HG03520 (cell line): ENCODE results near the gene SULT2B1.
"Not testable (repeated sequence)": the region's sequence is repeated elsewhere in the genome, so short reads cannot be mapped to it uniquely, and the experiment has no call there.

Experiments used
- ATAC-seq: cut with Tn5 transposase; IDR thresholded peaks from one replicate; pipeline ENCODE4 v1.9.1; 2021; ENCODE audit warnings: mild to moderate bottlenecking, moderate library complexity; ENCODE audit not compliant: unreplicated experiment

Gene SULT2B1

DNA sequence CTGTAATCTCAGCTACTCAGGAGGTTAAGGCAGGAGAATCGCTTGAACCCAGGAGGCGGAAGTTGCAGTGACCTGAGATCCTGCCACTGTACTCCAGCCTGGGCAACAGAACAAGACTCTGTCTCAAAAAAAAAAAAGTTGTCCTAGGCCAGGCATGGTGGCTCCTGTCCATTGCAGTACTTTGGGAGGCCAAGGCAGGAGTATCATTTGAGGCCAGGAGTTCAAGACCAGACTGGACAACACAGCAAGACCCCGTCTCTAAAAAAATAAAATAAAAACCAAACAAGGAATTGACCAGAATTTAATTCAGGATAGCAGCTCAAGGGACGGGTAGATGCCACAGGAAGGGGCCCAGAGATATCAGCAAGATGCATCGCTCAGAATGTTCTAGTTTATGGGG is 4.9 kb downstream of the SULT2B1 start:
- no peak for ATAC-seq

DNA sequence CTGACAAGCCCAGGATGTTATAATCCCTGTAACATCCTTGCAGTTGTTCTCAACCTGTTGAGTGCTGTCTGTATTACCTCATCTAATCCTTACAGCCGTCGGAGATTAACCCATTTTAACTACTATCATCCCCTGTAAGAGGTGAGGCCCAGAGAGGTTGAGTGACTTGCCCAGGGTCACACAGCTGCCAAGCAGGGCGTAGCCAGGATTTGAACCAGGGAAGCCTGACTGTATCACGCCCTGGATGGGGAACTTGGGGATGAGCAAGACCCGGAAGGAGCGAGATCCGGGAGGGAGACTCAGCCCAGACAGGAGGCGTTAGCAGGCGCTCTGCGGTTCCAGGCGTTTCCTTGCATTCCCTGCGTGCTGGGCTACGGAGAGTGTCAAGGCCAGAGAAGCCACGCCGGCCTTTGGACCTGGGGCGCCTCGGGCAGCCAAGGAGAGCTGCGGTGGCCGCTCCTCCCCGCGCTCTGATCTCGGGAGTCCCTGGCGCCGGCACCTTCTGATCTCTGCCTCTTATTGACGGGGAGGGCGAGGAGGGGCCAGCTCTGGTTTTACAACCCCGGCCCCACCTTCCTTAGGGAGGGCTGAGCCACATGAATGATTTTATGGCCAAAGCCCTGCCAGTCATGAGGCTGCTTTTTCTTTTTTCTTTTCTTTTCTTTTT is 6.2 kb downstream of the SULT2B1 start:
- no peak for ATAC-seq

DNA sequence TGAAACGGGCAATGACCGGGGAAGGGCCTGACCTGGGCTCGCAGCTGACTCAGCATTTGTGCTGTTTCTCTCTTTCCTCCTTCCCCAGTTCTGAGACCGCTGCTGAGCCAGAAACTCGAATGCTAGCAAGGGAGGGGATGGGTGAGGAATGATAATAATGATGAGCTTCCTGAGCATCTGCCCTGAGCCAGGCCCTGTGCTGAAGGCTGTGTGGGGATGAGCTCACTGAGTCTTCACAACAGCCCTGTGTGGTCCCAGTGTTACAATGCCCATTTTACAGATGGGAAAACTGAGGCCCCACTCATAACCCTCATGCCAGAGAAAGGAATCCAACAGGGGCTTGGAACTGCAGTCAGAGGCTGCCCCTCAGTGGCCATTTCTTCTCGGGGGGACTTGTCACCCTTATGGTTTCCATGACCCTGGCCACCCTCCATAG is 8.1 kb downstream of the SULT2B1 start:
- ATAC-seq: no peak

DNA sequence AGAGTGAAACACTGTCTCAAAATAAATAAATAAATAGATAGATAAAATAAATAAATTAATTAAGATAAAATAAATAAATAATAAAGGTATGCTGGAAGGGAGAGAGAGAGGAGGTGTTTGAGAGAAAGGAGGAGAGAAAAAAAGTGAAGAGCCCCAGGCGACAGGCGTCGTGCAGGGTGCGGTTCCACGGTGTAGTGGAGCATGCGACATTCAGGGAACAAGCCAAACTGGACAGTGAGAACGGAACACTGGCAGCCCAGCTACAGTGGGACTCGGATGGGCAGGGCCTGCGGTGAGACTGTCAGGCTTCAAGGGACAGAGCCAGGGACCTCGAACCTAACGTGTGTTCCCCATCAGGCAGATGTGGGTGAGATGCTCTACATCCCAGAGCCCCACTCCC is 9.4 kb downstream of the SULT2B1 start:
- no peak for ATAC-seq

DNA sequence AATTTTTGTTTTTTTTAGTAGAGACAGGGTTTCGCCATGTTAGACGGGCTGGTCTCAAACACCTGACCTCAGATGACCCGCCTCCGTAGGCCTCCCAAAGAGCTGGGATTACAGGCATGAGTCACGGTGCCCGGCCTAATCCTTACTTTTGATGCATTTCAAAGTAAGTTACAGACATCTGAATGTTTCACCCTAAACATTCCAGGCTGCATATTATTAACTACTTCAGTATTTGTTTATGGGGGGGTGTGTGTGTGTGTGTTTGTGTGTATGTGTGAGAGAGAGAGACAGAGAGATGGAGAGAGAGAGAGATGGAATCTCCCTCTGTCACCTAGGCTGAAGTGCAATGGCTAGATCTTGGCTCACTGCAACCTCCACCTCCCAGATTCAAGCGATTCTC is 13.1 kb downstream of the SULT2B1 start:
- ATAC-seq: no peak

DNA sequence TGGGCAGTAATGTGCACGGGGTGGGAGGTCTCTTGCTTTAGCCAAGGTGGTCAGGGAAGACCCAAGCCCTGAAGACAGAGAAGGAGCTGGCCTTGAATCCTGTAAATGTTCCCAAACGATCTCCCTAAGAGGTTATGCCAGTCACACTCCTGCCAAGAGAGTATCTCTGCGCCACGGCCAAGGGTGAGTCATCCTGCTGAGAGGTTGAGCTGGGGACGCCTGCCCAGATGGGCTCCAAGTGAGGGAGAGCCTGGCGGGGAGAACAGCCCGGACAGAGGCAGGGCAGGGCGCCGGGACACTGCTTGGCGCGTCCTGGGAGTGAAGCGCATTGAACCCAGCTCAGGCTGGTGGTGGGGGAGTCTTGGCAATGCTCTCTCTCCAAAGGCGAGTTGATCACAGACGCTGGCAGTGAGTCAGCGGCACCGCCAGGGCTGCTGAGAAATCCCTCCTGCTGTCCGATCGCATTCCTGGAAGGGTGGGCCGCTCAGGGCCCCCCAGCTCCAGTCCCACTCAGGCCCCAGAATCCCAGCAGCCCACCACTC is 16.4 kb downstream of the SULT2B1 start:
- ATAC-seq: no peak

DNA sequence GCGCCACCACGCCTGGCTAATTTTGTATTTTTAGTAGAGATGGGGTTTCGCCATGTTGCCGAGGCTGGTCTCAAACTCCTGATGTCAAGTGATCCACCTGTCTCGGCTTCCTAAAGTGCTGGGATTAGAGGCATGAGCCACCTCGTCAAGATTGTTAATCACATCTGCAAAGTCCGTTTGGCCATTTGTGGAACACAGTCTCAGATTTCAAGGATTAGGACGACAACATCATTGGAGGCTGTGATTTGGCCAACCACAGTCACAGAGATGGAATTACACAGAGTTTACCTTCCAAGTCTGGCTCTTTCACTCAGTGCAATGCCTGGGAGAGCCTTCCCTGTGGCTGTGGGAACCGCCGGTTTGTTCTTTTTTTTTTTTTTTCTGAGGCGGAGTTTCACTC is 17.8 kb downstream of the SULT2B1 start:
- no peak for ATAC-seq

DNA sequence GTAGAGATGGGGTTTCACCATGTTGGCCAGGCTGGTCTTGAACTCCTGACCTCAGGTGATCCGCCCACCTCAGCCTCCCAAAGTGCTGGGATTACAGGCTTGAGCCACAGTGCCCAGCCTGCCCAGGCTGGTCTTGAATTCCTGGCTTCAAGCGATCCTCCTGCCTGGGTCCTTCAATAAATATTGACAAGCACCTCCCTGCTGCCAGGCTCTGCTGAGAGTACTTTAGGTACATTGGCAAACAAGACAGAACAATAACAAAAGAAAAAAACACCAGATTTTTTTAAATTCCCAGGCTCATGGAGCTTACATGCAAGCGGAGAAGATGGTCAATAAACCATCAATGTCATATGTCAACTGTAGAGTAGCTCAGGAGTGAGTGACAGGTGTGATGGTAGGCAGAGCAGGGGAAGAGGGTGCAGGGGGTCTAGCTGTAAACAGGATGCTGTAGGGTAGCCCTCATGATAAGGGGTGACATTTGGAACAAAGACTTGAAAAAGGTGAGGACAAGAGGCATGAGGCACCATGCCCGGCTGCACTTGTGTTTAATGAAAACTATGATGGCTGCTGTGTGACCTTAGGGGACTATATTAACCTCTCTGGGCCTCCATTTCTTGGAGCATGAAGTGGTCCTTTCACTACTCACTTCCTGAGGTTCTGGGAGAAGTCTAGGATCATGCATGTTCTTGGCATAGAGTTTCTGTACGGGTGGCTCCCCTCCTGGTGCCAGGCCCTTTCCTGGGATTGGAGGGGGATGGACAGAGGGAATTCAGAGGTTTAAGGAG is 19.6 kb downstream of the SULT2B1 start:
- ATAC-seq: no peak

DNA sequence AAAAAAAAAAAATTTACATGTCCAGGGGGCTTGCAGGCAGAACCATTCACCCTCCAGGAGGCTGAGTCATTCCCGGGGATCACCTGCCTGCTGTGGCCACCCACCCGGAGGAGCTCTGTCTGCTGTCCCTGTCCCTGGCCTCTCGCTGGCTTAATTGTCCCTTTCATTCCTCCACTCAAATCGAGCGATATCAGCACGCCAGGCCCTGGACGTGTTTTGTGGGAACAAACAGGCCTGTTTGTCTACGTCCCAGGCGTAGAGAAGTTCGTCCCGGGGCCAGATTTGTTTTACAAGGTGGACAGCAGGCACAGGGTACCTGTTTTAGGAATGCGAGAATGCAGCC is 21.2 kb downstream of the SULT2B1 start:
- ATAC-seq: no peak

DNA sequence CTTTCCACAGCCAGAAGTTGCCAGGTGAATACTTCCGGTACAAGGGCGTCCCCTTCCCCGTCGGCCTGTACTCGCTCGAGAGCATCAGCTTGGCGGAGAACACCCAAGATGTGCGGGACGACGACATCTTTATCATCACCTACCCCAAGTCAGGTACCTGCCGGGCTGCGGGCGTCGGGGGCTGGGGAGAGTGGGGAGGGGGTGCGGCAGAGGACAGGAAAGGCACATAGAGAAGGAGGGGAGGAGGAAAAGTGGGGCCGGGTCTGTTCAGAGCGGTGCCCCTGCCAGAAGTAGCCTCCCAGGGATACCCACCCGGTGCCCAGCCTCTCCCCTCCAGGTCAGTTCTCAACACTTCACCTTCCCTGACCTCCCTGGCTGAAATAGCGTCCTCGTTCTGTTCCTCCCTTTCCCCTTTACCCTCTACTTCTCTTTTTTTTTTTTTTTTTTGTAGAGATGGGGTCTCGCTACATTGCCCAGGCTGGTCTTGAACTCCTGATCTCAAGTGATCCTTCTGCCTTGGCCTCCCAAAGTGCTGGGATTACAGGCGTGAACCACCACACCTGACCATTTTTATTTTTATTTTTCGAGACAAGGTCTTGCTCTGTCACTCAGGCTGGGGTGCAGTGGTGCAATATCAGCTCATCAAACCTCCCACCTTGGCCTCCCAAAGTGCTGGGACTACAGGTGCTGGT is 24.1 kb downstream of the SULT2B1 start:
- ATAC-seq: no peak

DNA sequence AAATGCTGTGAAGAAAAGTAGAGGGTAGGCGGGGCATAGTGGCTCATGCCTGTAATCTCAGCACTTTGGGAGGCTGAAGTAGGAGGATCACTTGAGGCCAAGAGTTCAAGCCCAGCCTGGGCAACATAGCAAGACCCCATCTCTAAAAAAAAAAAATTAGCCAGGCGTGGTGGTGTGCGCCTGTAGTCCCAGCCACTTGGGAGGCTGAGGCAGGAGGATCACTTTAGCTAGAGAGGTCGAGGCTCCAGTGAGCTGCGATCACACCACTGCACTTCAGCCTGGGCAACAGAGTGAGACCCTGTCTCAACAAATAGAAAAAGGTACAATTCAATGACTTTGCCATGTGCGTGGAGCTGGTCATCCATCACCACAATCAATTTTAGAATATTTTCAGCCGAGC is 25.9 kb downstream of the SULT2B1 start:
- ATAC-seq: not testable (repeated sequence)

DNA sequence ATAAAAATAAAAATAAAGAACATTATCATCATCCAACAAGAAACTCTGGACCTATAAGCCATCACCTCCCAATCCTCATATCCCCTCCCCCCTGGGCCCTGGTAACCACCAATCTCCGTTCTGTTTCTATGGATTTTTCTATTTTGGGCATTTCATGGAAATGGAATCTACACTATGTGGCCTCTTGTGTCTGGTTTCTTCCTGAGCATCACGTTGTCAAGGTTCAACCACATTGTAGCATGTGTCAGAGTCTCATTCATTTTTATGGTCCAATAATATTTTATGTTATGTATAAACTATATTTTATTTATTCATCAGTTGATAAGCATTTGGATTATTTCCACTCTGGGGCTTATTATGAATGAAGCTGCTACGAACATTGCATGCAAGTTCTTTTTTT is 26.9 kb downstream of the SULT2B1 start:
- ATAC-seq: no peak

DNA sequence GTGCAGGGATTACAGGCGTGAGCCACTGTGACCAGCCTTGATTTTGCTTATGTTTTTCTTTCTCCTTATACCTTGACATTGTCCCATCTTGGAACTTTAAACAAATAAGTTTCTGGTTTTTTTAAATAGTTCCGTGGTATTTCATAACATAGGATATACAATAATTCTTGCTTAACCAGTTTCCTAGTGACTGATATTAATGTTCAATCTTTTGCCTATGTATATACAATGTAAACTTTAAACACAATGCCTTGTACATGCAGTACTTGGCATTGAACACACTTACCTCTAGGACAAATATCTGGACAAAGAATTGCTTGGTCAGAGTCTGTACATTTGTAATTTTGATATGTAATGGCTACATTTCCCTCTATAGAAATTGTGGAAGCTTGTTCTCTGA is 30.2 kb downstream of the SULT2B1 start:
- no peak for ATAC-seq

DNA sequence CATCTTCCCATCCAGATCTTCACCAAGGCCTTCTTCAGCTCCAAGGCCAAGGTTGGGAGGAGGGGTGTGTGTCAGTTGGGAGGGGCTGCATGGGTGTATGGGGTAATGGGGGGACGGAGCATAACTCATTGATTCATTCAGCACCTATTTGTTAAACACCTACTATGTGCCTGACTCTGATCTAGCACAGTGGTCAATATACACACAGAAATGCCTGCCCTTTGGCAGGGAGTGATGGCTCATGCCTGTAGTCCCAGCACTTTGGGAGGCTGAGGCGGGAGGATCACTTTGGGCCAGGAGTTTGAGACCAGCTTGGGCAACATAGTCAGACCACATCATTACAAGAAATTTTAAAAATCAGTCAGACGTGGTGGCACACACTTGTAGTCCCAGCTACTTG is 35.4 kb downstream of the SULT2B1 start:
- ATAC-seq: no peak

DNA sequence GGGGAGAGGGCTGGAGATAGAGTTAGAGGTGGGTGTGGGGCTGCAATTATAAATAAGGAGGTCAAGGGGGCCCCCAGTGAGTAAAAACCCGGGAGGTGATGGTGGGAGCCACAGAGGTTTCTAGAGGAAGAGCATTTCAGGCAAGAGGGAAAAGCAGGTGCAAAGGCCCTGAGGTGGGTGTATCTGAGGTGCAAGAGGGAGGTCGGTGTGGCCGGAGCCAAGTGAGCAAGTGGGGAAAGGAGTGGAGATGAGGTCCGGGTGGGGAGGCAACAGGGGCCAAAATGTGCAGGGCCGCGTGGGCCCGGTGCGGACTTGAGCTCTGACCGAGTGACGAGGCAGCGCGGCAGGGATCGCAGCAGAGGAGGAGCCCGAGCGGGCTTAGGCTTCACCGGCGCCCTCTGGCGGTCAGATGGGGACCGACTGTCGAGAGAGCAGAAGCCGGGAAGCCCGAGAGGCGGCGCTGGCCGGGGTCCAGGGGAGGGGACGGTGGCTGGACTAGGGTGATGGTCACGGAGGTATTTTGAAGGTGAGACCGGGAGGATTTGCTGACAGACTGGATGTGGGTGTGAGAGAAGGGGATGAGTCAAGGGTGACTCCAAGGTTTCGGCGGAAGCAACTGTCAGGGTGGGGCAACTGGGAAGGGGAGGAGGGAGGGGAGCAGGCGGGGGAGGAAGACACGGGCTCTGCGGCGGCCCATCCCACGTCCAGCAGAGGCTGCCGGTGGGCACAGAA is 36.9 kb downstream of the SULT2B1 start:
- ATAC-seq: no peak

DNA sequence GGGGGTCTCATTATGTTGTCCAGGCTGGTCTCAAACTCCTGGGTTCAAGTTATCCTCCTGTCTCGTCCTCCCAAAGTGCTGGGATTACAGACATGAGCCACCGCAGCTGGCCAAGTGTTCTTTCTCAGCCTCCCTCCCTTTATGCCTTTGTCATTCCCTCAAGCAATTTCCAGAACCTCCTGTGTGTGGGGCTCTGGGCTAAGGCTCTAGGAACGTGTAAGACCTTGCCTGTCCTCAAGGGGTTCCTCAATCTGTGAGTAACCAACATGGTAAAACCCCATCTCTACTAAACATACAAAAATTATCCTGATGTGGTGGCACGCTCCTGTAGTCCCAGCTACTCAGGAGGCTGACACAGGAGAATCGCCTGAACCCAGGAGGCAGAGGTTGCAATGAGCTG is 39.0 kb downstream of the SULT2B1 start:
- no peak for ATAC-seq

DNA sequence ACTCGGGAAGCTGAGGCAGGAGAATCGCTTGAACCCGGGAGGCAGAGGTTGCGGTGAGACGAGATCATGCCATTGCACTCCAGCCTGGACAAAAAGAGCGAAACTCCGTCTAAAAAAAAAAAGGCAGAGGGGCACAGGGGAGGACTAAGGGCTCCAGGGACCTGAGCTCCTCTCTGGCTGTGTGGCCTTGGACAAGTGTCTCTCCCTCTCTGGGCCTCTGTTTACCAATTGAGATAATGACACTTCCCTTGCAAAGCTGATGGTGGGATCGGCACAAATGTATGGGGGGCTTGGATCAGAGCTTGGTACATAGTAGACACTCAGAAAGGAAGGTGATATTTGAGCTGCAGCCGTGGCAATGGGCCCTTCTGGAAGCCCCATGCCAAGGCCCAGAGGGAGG is 43.2 kb downstream of the SULT2B1 start:
- no peak for ATAC-seq

DNA sequence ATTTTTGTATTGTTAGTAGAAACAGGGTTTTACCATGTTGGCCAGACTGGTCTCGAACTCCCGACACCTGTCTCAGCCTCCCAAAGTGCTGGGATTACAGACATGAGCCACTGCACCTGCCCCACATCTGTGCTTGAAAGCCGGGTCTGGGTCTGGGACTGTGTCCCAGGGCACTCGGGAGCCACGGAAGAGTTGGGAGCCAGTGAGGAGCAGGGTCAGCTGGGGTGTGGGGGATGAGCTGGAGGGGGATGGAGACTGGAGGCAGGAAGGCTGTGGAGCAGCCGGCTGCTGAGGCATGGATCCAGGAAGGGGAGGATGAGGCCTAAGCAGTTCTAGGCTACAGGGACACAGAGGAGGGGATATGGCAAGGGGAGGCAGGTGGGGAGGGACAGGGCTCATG is 43.9 kb downstream of the SULT2B1 start:
- ATAC-seq: no peak

DNA sequence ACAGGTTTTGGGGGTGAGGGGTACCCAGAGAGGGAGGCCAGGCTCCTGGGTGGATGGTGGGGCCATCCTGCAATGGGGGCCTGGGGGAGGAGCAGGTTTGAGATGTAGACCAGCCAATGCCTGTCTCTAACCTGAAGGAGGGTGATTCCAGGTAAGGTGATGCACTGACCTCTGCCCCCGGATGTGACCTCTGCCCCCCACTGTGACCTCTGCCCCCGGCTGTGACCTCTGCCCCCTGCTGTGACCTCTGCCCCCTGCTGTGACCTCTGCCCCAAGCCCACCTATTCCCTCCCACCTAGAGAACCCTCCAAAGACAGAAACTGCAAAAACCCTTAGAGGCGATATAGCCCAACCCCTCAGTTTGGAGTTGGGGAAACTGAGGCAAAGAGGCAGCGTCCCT is 44.3 kb downstream of the SULT2B1 start:
- ATAC-seq: no peak

DNA sequence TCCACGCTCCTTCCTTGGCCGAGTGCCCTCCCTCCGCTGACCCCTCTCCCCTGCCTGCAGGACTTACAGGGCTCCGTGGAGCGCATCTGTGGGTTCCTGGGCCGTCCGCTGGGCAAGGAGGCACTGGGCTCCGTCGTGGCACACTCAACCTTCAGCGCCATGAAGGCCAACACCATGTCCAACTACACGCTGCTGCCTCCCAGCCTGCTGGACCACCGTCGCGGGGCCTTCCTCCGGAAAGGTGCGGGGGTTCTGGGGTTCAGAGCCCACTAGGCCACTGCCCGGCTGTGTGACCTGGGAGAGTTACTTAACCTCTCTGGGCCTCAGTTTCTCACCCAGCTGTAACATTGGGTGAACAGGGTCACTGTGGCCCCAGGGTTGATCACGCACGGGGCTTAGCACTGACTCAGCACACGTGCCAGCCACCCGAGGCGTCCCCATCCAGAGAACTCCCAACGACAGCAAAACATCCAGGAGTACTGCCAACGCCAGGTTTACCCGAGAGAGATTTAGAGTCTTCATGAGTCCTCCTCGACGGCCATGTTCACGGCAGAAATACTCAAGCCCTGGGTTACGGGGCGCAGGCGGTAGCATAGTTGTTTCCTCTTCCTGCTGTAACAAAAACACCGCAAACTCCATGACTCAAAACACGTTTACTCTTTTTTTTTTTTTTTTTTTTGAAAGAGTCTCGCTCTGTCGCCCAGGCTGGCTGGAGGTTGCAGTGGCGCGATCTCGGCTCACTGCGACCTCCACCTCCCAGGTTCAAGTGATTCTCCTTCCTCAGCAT is 44.9 kb downstream of the SULT2B1 start:
- ATAC-seq: no peak
